Panc1 (cell line): ENCODE data around the gene LRRC47.

Source experiments
- CTCF ChIP-seq: fragments of 450-650 bp; IDR thresholded peaks from 2 replicates; pipeline ENCODE4 v1.5.1; 2017; ENCODE audit warnings: mild to moderate bottlenecking
- POLR2AphosphoS5 ChIP-seq: IDR thresholded peaks from 2 replicates; pipeline ENCODE4 v1.6.1; 2012; ENCODE audit warnings: mild to moderate bottlenecking, low read depth, low read length, moderate library complexity
- REST ChIP-seq, 2 experiments: IDR thresholded peaks; 2 replicates each; pipeline ENCODE4 v1.6.1; 2011 to 2012; ENCODE audit warnings: low read depth in 2 of 2, control low read depth in 1 of 2, low read length in 1 of 2, mild to moderate bottlenecking in 1 of 2, moderate library complexity in 1 of 2; ENCODE audit not compliant: insufficient read depth in 1 of 2
- SIN3A ChIP-seq: IDR thresholded peaks from 2 replicates; pipeline ENCODE4 v1.6.1; 2012; ENCODE audit warnings: low read depth, mild to moderate bottlenecking, low read length, moderate library complexity, borderline replicate concordance; ENCODE audit not compliant: insufficient read depth
- TCF7L2 ChIP-seq: IDR thresholded peaks from 2 replicates; pipeline ENCODE4 v1.6.1; 2011; ENCODE audit warnings: mild to moderate bottlenecking, low read depth, low read length, inconsistent platforms

GRCh38 chr1:3750741-3751140 is 45.6 kb downstream of the LRRC47 start:
- TF ChIP-seq CTCF (no peak), TCF7L2 (no peak), REST (IDR thresholded peaks at IDR 0.05; ENCODE audit: insufficient read depth in 1 of 2, low read depth in 2 of 2, low read length in 1 of 2) (no peak), POLR2AphosphoS5 (no peak), SIN3A (no peak)
